ENCODE measurements around the gene SMIM17.
"Not testable (repeated sequence)": the region's sequence is repeated elsewhere in the genome, so short reads cannot be mapped to it uniquely, and the experiment has no call there.

Gene SMIM17

DNA sequence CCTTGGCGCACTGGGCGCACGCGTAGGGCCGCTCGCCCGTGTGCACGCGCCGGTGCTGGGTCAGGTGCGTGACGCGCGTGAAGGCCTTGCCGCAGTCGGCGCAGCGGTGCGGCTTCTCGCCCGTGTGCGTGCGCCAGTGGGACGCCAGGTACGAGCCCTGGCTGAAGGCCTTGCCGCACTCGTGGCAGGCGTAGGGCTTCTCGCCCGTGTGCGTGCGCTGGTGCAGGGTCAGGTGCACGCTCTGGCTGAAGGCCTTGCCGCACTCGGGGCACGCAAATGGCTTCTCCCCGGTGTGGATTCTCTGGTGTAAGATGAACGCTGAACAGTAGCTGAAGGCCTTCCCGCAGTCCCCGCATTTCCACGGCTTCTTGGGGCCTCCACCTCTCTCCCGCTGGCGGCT, 21.6 kb downstream of the SMIM17 start:
- H3K4me3 ChIP-seq (ENCODE audit: control insufficient read depth, low read depth, low read length) = no peak overlapping the region
- TF ChIP-seq, protein P1, sequence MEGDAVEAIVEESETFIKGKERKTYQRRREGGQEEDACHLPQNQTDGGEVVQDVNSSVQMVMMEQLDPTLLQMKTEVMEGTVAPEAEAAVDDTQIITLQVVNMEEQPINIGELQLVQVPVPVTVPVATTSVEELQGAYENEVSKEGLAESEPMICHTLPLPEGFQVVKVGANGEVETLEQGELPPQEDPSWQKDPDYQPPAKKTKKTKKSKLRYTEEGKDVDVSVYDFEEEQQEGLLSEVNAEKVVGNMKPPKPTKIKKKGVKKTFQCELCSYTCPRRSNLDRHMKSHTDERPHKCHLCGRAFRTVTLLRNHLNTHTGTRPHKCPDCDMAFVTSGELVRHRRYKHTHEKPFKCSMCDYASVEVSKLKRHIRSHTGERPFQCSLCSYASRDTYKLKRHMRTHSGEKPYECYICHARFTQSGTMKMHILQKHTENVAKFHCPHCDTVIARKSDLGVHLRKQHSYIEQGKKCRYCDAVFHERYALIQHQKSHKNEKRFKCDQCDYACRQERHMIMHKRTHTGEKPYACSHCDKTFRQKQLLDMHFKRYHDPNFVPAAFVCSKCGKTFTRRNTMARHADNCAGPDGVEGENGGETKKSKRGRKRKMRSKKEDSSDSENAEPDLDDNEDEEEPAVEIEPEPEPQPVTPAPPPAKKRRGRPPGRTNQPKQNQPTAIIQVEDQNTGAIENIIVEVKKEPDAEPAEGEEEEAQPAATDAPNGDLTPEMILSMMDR (IDR thresholded peaks at IDR 0.05; ENCODE audit: control insufficient read depth, insufficient read depth, low read depth, low read length, missing control alignments) = no peak
- no peak for DNase-seq (ENCODE audit: low read depth)

DNA sequence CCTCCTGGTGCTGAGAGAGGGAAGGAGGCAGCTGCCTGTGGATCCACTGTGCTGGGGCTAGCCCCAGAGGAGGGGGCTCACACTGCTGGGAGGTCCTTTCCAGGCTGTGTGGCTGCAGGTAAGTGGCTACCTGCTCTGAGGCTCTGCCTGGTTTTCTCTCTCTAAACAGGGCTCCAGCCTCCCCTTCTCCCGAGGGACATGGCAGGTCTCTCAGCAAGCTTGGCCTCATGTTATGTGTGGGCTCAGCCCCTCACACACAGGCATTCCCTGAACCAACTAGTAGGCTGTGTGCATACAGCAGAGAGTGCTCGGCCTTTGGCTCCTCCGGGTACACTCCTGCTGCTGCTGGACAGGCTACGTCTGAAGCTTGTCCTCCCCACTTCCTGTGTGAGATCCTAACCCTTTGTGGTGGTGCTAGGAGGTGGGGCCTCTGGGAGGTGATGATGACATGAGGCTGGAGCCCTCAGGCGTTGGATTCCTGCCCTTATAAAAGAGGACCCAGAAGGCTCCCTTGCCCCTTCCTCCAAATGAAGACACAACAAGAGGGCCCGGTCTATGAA, 24.4 kb downstream of the SMIM17 start:
- no peak overlapping the region for H3K4me3 ChIP-seq (ENCODE audit: control insufficient read depth, low read depth, low read length)
- TF ChIP-seq, protein P1 (IDR thresholded peaks at IDR 0.05; ENCODE audit: control insufficient read depth, insufficient read depth, low read depth, low read length, missing control alignments) = no peak
- no peak for DNase-seq (ENCODE audit: low read depth)

DNA sequence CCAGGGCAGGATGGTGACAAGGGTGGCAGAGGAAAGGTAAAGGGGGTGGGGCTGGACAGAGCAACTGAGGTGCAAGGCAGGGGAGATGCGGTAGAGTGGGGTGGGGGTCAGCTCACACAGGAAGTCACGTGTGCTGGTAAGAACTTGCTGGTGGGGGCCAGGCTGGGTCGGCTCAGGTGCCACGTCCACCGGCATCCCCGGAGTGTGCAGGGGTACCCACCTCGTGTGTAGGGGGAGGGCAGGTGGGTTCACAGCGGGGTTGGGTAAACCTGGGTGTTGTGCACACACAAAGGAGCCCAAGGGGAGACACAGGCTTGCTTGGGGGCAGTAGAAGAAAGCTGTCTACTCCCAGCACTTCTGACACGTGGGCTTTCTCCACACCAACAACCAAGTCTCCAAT, 25.7 kb downstream of the SMIM17 start:
- no peak for DNase-seq (ENCODE audit: low read depth)
- H3K4me3 ChIP-seq (ENCODE audit: control insufficient read depth, low read depth, low read length) = no peak overlapping the region

GRCh38 chr19:56670401-56670960, 27.5 kb downstream of the SMIM17 start:
- TF ChIP-seq, protein P1 (IDR thresholded peaks at IDR 0.05; ENCODE audit: control insufficient read depth, insufficient read depth, low read depth, low read length, missing control alignments) = no peak
- DNase-seq (ENCODE audit: low read depth) = no peak
- H3K4me3 ChIP-seq (ENCODE audit: control insufficient read depth, low read depth, low read length) = no peak overlapping the region

More for the DNA sequence above, 25.7 kb downstream of the SMIM17 start:
- TF ChIP-seq, protein P1 (IDR thresholded peaks at IDR 0.05; ENCODE audit: control insufficient read depth, insufficient read depth, low read depth, low read length, missing control alignments) = no peak

GRCh38 chr19:56670961-56671612, 28.1 kb downstream of the SMIM17 start:
- TF ChIP-seq, protein P1 (IDR thresholded peaks at IDR 0.05; ENCODE audit: control insufficient read depth, insufficient read depth, low read depth, low read length, missing control alignments) = no peak
- no peak overlapping the region for H3K4me3 ChIP-seq (ENCODE audit: control insufficient read depth, low read depth, low read length)
- DNase-seq (ENCODE audit: low read depth) = no peak

DNA sequence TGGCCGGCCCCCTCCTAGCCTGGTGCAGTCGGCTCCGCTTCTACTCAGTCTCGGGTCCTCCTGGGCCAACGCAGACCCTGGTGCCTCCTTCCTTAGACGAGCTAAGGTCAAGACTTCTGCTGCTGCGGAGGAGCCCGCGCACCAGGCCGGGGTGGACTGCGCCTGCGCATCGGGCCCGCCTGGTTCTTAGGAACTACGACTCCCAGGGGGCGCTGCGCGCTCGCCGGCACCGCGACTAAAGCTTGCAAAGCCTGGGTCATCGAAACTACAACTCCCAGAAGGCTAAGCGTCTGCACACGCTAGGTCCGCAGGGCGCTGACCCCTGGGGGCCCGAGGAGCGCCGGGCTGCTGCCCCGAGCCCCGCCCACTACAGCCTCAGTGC, 28.6 kb downstream of the SMIM17 start, which contains the start of gene ZNF835:
Gene ZNF835, minus strand, starts transcription at position 145 of the 382 bp plus-strand sequence. CDS start 6,559 bp downstream, outside the sequence.
- no peak within 1 kb of the TSS for H3K4me3 ChIP-seq (ENCODE audit: control insufficient read depth, low read depth, low read length)
- DNase-seq (ENCODE audit: low read depth) = no peak

GRCh38 chr19:56672610-56673009, 29.7 kb downstream of the SMIM17 start:
- not testable (repeated sequence) for DNase-seq (ENCODE audit: low read depth); H3K4me3 ChIP-seq (ENCODE audit: control insufficient read depth, low read depth, low read length)

More for the DNA sequence above, 28.6 kb downstream of the SMIM17 start, which contains the start of gene ZNF835:
- TF ChIP-seq, protein P1 (IDR thresholded peaks at IDR 0.05; ENCODE audit: control insufficient read depth, insufficient read depth, low read depth, low read length, missing control alignments) = no peak
